WTC11 (cell line): Measurements from ENCODE around the gene SPRR2A. TPM values are rescaled to one million over a fixed set of nuclear protein-coding genes. Genes with fewer than 3 reads are reported as not detected.

Experiments used
- ATAC-seq: fragments of 200-7000 bp; cut with Tn5 transposase; 2 replicates; pipeline ENCODE4 v1.10.0; 2021; ENCODE audit warnings: mild to moderate bottlenecking, moderate library complexity
- CTCF ChIA-PET: fragments of 300-600 bp; sonication (Branson Sonifier 250); formaldehyde crosslinking; loops from one replicate; lab custom pipeline; 2021; ENCODE audit warnings: antibody characterized with exemption; lab: Charles Lee
- POLR2A ChIA-PET: fragments of 350-600 bp; sonication (Branson Sonifier 250); formaldehyde crosslinking; loops from one replicate; lab custom pipeline; 2021; ENCODE audit warnings: antibody characterized with exemption; lab: Charles Lee
- DNase-seq: peaks from one replicate; pipeline ENCODE4 v3.0.0; 2021; ENCODE audit warnings: low spot score
- H3K27ac Mint-ChIP-seq: 2 replicates; pipeline ENCODE4 v1.8.0; 2021; ENCODE audit warnings: mixed read lengths
- H3K27me3 Mint-ChIP-seq: 2 replicates; pipeline ENCODE4 v1.8.0; 2021; ENCODE audit warnings: low read depth, mild to moderate bottlenecking, moderate library complexity, mixed read lengths
- H3K36me3 Mint-ChIP-seq: 2 replicates; pipeline ENCODE4 v1.8.0; 2021; ENCODE audit warnings: mixed read lengths
- H3K4me1 Mint-ChIP-seq: 2 replicates; pipeline ENCODE4 v1.8.0; 2022; ENCODE audit warnings: mixed read lengths
- H3K4me3 Mint-ChIP-seq: 2 replicates; pipeline ENCODE4 v1.8.0; 2021; ENCODE audit warnings: mild to moderate bottlenecking, moderate library complexity, mixed read lengths
- H3K9me3 Mint-ChIP-seq: 2 replicates; pipeline ENCODE4 v1.8.0; 2021; ENCODE audit warnings: mixed read lengths
- ATF1 ChIP-seq: sonication (generic); formaldehyde crosslinking; IDR thresholded peaks from 2 replicates; pipeline ENCODE4 v1.8.1; 2023; ENCODE audit warnings: mild to moderate bottlenecking, moderate library complexity, missing genetic modification reagents
- NFATC4 ChIP-seq: fragments of 250-450 bp; sonication (Bioruptor Pico); IDR thresholded peaks from 2 replicates; pipeline ENCODE4 v1.9.0; 2021; ENCODE audit warnings: mild to moderate bottlenecking
- NR1H2 ChIP-seq: sonication (generic); formaldehyde crosslinking; IDR thresholded peaks from 2 replicates; pipeline ENCODE4 v1.9.0; 2021; ENCODE audit warnings: mild to moderate bottlenecking, moderate library complexity, missing genetic modification reagents
- OVOL2 ChIP-seq: fragments of 250-450 bp; sonication (Bioruptor Pico); IDR thresholded peaks from 2 replicates; pipeline ENCODE4 v1.9.0; 2021; ENCODE audit warnings: mild to moderate bottlenecking, borderline replicate concordance
- TCF7 ChIP-seq: sonication (generic); formaldehyde crosslinking; IDR thresholded peaks from 2 replicates; pipeline ENCODE4 v1.8.0; 2022; ENCODE audit warnings: mild to moderate bottlenecking, low read depth, missing genetic modification reagents, moderate library complexity
- TP53 ChIP-seq: sonication (generic); formaldehyde crosslinking; IDR thresholded peaks from 2 replicates; pipeline ENCODE4 v1.8.1; 2023; ENCODE audit warnings: mild to moderate bottlenecking, missing genetic modification reagents
- ZBTB21 ChIP-seq: sonication (generic); formaldehyde crosslinking; IDR thresholded peaks from 2 replicates; pipeline ENCODE4 v1.8.1; 2023; ENCODE audit warnings: mild to moderate bottlenecking, missing genetic modification reagents, borderline replicate concordance
- total RNA-seq: library from RNA; stranded (reverse); gene quantifications from 3 replicates; pipeline ENCODE4 v1.2.3, GENCODE V29; 2021
- TF ChIP-seq, protein P1 (sequence below): sonication (generic); formaldehyde crosslinking; IDR thresholded peaks from 2 replicates; pipeline ENCODE4 v1.8.0; 2022; ENCODE audit warnings: mild to moderate bottlenecking, missing genetic modification reagents
- TF ChIP-seq, protein P2 (sequence below): sonication (generic); formaldehyde crosslinking; IDR thresholded peaks from 2 replicates; pipeline ENCODE4 v1.8.0; 2022; ENCODE audit warnings: mild to moderate bottlenecking, missing genetic modification reagents
- TF ChIP-seq, protein P3 (sequence below): sonication (generic); formaldehyde crosslinking; IDR thresholded peaks from 2 replicates; pipeline ENCODE4 v1.8.1; 2022; ENCODE audit warnings: low read depth, mild to moderate bottlenecking, moderate library complexity, missing genetic modification reagents, borderline replicate concordance
- TF ChIP-seq, protein P4 (sequence below): fragments of 250-450 bp; sonication (Bioruptor Pico); IDR thresholded peaks from 2 replicates; pipeline ENCODE4 v1.8.0; 2021; ENCODE audit warnings: mild to moderate bottlenecking
- TF ChIP-seq, protein P5 (sequence below): fragments of 200-600 bp; IDR thresholded peaks from 2 replicates; pipeline ENCODE4 v1.8.0; 2022; ENCODE audit warnings: antibody characterized with exemption
- TF ChIP-seq, protein P6 (sequence below): sonication (generic); formaldehyde crosslinking; IDR thresholded peaks from 2 replicates; pipeline ENCODE4 v1.8.1; 2022; ENCODE audit warnings: mild to moderate bottlenecking, moderate library complexity, missing genetic modification reagents
- TF ChIP-seq, protein P7 (sequence below): fragments of 250-450 bp; sonication (Bioruptor Pico); IDR thresholded peaks from 2 replicates; pipeline ENCODE4 v1.9.0; 2021; ENCODE audit warnings: mild to moderate bottlenecking, borderline replicate concordance
- TF ChIP-seq, protein P8 (sequence below): sonication (generic); formaldehyde crosslinking; IDR thresholded peaks from 2 replicates; pipeline ENCODE4 v1.8.1; 2023; ENCODE audit warnings: mild to moderate bottlenecking, missing genetic modification reagents, moderate library complexity
- TF ChIP-seq, protein P9 (sequence below): sonication (generic); formaldehyde crosslinking; IDR thresholded peaks from 2 replicates; pipeline ENCODE4 v1.8.1; 2023; ENCODE audit warnings: mild to moderate bottlenecking, moderate library complexity, missing genetic modification reagents

Gene SPRR2A
- total RNA-seq, 1 experiment from 2014 or later, result not detected

DNA sequence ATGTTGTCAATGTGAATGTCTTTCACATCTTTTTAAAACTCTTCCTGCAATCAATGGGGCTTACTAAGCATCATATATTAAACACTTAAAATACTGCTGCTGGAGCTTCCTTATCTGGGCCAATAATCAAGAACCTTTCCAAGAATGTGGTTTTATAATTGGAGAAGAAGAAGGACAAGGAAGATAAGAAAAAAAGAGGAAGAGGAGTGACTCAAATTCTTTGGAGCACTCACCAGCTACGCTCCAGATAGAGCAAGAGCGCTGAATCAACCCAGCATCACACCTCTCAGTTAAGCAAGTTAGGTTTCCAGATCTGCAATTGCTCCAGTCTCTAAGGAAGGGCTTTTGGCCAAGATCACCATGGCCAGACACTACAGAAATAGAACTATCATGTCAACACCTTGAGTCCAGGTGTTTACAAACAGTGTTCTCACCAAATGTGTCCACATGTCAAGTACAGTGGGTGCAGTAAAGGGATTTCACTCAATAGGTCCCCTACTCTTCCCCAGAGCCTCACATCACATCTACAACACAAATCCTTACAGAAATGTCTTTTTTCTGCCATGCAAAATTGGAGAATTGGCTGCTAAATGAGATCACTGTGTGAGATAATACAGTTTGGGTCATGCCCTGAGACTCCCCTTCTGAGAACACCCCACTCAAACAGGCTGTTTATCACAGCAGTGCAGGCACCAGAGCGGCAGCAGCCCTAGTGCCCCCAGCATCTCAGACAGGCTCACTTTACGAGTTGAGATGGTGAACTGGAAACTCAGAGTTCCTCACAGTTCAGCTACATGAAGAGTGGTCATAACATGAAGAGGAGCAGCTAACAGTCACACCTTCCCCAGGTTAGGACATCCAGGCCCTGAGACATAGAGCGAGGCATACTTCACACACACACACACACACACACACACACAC is 15.8 kb upstream of the SPRR2A start:
- ChIA-PET POLR2A (no interaction called here), CTCF (no interaction called here)
- no peak for ATAC-seq
- Mint-ChIP-seq H3K36me3 (no peaks in the 10 kb centered on the region), H3K9me3 (no peaks in the 10 kb centered on the region), H3K27ac (no peak overlapping the region), H3K4me3 (no peak overlapping the region), H3K27me3 (no peaks in the 10 kb centered on the region), H3K4me1 (no peaks in the 10 kb centered on the region)
- DNase-seq, result no peak
- TF ChIP-seq ZBTB21 (CRISPR knock-in tag) (no peak), NFATC4 (CRISPR knock-in tag) (no peak), ATF1 (CRISPR knock-in tag) (no peak), TP53 (CRISPR knock-in tag) (no peak), NR1H2 (CRISPR knock-in tag) (no peak)
- TF ChIP-seq, protein P1, sequence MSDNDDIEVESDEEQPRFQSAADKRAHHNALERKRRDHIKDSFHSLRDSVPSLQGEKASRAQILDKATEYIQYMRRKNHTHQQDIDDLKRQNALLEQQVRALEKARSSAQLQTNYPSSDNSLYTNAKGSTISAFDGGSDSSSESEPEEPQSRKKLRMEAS (CRISPR knock-in tag), result no peak
- TF ChIP-seq, protein P2, sequence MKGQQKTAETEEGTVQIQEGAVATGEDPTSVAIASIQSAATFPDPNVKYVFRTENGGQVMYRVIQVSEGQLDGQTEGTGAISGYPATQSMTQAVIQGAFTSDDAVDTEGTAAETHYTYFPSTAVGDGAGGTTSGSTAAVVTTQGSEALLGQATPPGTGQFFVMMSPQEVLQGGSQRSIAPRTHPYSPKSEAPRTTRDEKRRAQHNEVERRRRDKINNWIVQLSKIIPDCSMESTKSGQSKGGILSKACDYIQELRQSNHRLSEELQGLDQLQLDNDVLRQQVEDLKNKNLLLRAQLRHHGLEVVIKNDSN (CRISPR knock-in tag), result no peak
- TF ChIP-seq, protein P3, sequence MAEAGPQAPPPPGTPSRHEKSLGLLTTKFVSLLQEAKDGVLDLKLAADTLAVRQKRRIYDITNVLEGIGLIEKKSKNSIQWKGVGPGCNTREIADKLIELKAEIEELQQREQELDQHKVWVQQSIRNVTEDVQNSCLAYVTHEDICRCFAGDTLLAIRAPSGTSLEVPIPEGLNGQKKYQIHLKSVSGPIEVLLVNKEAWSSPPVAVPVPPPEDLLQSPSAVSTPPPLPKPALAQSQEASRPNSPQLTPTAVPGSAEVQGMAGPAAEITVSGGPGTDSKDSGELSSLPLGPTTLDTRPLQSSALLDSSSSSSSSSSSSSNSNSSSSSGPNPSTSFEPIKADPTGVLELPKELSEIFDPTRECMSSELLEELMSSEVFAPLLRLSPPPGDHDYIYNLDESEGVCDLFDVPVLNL (CRISPR knock-in tag), result no peak
- TF ChIP-seq, protein P4, sequence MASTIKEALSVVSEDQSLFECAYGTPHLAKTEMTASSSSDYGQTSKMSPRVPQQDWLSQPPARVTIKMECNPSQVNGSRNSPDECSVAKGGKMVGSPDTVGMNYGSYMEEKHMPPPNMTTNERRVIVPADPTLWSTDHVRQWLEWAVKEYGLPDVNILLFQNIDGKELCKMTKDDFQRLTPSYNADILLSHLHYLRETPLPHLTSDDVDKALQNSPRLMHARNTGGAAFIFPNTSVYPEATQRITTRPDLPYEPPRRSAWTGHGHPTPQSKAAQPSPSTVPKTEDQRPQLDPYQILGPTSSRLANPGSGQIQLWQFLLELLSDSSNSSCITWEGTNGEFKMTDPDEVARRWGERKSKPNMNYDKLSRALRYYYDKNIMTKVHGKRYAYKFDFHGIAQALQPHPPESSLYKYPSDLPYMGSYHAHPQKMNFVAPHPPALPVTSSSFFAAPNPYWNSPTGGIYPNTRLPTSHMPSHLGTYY (CRISPR knock-in tag), result no peak

DNA sequence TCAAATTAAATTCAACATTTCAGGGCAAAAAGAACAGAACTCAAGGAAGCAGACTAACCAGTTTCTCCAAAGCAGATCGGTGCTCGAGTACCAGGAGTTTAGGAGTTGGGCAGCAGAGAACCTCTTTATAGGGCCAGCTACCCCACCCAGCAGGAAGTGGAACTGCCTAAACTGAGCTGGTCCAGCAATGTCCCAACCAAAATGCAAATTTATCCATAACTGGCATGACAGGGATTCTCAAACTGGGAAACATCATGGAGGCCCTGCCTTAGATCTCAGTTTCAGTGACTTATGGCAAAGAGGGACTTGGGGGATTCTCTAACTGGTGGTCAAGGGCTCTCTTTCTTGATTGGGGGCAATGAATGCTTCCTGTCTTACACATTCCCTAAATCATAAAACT is 14.2 kb upstream of the SPRR2A start, which contains the start of gene SPRR2B:
Gene SPRR2B (minus strand): TSS at position 101 of the 400 bp plus-strand sequence. CDS start 772 bp downstream, outside the sequence.
- ChIA-PET POLR2A (no interaction called here), CTCF (no interaction called here)
- DNase-seq, result no peak
- H3K4me3 Mint-ChIP-seq, result no peak within 1 kb of the TSS
- H3K4me1 Mint-ChIP-seq, result no peaks in the 10 kb centered on the region
- no peaks in the 10 kb centered on the region for H3K27me3 Mint-ChIP-seq
- no peaks in the 10 kb centered on the region for H3K36me3 Mint-ChIP-seq
- no peak within 1 kb of the TSS for H3K27ac Mint-ChIP-seq
- no peak for ATAC-seq
- TF ChIP-seq, protein P5, sequence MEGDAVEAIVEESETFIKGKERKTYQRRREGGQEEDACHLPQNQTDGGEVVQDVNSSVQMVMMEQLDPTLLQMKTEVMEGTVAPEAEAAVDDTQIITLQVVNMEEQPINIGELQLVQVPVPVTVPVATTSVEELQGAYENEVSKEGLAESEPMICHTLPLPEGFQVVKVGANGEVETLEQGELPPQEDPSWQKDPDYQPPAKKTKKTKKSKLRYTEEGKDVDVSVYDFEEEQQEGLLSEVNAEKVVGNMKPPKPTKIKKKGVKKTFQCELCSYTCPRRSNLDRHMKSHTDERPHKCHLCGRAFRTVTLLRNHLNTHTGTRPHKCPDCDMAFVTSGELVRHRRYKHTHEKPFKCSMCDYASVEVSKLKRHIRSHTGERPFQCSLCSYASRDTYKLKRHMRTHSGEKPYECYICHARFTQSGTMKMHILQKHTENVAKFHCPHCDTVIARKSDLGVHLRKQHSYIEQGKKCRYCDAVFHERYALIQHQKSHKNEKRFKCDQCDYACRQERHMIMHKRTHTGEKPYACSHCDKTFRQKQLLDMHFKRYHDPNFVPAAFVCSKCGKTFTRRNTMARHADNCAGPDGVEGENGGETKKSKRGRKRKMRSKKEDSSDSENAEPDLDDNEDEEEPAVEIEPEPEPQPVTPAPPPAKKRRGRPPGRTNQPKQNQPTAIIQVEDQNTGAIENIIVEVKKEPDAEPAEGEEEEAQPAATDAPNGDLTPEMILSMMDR, result no peak
- no peaks in the 10 kb centered on the region for H3K9me3 Mint-ChIP-seq

DNA sequence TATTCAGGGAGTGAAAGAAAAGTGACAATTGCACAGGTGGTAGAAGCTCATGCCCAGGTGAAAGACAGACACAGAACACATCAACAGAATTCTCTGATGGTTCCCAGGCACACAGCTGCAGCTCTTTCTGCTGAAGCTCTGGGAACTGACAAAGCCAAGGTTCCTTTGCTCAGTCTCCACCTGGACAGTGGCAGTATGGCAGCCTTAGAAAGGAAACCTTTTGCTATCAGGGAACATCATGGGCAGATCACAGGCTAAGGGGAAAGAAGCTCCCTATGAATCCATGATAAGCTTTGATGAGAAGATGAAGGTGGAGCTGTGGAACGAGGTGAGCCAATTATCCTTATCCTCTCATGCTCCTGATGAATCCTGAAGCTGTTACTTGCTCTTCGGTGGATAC is 12.9 kb upstream of the SPRR2A start:
- ChIA-PET POLR2A (no interaction called here), CTCF (interaction anchor here (1.4 to 1.6 kb wide), 2 partner anchors 38 to 122 kb away, joined by 3 read pairs; no protein-coding TSS in a partner anchor)
- DNase-seq (no peak), ATAC-seq (peak; percentile 39; the same call in 1 of the 2 replicates)
- Mint-ChIP-seq H3K4me1 (no peaks in the 10 kb centered on the region), H3K4me3 (no peak overlapping the region), H3K9me3 (no peaks in the 10 kb centered on the region), H3K27ac (no peak overlapping the region), H3K36me3 (no peaks in the 10 kb centered on the region), H3K27me3 (peaks cover 4% of the 10 kb centered on the region)
- TF ChIP-seq, protein P6, sequence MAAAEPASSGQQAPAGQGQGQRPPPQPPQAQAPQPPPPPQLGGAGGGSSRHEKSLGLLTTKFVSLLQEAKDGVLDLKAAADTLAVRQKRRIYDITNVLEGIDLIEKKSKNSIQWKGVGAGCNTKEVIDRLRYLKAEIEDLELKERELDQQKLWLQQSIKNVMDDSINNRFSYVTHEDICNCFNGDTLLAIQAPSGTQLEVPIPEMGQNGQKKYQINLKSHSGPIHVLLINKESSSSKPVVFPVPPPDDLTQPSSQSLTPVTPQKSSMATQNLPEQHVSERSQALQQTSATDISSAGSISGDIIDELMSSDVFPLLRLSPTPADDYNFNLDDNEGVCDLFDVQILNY (CRISPR knock-in tag), result no peak
- no peak for TF ChIP-seq OVOL2 (CRISPR knock-in tag)
- TF ChIP-seq, protein P7, sequence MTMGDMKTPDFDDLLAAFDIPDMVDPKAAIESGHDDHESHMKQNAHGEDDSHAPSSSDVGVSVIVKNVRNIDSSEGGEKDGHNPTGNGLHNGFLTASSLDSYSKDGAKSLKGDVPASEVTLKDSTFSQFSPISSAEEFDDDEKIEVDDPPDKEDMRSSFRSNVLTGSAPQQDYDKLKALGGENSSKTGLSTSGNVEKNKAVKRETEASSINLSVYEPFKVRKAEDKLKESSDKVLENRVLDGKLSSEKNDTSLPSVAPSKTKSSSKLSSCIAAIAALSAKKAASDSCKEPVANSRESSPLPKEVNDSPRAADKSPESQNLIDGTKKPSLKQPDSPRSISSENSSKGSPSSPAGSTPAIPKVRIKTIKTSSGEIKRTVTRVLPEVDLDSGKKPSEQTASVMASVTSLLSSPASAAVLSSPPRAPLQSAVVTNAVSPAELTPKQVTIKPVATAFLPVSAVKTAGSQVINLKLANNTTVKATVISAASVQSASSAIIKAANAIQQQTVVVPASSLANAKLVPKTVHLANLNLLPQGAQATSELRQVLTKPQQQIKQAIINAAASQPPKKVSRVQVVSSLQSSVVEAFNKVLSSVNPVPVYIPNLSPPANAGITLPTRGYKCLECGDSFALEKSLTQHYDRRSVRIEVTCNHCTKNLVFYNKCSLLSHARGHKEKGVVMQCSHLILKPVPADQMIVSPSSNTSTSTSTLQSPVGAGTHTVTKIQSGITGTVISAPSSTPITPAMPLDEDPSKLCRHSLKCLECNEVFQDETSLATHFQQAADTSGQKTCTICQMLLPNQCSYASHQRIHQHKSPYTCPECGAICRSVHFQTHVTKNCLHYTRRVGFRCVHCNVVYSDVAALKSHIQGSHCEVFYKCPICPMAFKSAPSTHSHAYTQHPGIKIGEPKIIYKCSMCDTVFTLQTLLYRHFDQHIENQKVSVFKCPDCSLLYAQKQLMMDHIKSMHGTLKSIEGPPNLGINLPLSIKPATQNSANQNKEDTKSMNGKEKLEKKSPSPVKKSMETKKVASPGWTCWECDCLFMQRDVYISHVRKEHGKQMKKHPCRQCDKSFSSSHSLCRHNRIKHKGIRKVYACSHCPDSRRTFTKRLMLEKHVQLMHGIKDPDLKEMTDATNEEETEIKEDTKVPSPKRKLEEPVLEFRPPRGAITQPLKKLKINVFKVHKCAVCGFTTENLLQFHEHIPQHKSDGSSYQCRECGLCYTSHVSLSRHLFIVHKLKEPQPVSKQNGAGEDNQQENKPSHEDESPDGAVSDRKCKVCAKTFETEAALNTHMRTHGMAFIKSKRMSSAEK (CRISPR knock-in tag), result no peak
- TF ChIP-seq, protein P8, sequence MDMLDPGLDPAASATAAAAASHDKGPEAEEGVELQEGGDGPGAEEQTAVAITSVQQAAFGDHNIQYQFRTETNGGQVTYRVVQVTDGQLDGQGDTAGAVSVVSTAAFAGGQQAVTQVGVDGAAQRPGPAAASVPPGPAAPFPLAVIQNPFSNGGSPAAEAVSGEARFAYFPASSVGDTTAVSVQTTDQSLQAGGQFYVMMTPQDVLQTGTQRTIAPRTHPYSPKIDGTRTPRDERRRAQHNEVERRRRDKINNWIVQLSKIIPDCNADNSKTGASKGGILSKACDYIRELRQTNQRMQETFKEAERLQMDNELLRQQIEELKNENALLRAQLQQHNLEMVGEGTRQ (CRISPR knock-in tag), result no peak
- no peak for TF ChIP-seq TCF7 (CRISPR knock-in tag)
- TF ChIP-seq, protein P9, sequence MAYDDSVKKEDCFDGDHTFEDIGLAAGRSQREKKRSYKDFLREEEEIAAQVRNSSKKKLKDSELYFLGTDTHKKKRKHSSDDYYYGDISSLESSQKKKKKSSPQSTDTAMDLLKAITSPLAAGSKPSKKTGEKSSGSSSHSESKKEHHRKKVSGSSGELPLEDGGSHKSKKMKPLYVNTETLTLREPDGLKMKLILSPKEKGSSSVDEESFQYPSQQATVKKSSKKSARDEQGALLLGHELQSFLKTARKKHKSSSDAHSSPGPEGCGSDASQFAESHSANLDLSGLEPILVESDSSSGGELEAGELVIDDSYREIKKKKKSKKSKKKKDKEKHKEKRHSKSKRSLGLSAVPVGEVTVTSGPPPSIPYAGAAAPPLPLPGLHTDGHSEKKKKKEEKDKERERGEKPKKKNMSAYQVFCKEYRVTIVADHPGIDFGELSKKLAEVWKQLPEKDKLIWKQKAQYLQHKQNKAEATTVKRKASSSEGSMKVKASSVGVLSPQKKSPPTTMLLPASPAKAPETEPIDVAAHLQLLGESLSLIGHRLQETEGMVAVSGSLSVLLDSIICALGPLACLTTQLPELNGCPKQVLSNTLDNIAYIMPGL (CRISPR knock-in tag), result no peak
